BJ (cell line): ENCODE results near the gene ST3GAL4. TPM values are rescaled to one million over a fixed set of nuclear protein-coding genes. Genes with fewer than 3 reads are reported as not detected.

Source experiments
- CTCF ChIA-PET: fragments of 350-600 bp; formaldehyde crosslinking; extraction: SDS; loops from one replicate; lab custom pipeline; 2021; ENCODE audit warnings: antibody characterized with exemption, inconsistent platforms; lab: Yijun Ruan, JAX
- POLR2A ChIA-PET: fragments of 300-600 bp; sonication (Branson Sonifier 250); formaldehyde crosslinking; extraction: SDS; loops from one replicate; lab custom pipeline; 2021; ENCODE audit warnings: antibody characterized with exemption; lab: Charles Lee
- DNase-seq: peaks from one replicate; pipeline ENCODE4 v3.0.0-alpha.2; 2011; ENCODE audit warnings: low read depth
- H3K27me3 ChIP-seq: 2 replicates; pipeline ENCODE4 v1.6.0; 2011; ENCODE audit warnings: low read length; ENCODE audit not compliant: control insufficient read depth, insufficient read depth
- H3K36me3 ChIP-seq: 2 replicates; pipeline ENCODE4 v1.5.1; 2011; ENCODE audit warnings: low read length; ENCODE audit not compliant: control insufficient read depth, insufficient read depth
- H3K4me3 ChIP-seq: 2 replicates; pipeline ENCODE4 v1.5.1; 2011; ENCODE audit warnings: low read depth, mild to moderate bottlenecking, control low read depth, low read length
- polyA plus RNA-seq: library from polyadenylated mRNA; depleted of rRNA; stranded (reverse); fragments of >200 nt; gene quantifications from 2 replicates; pipeline ENCODE4 v1.2.3, GENCODE V29; 2011
- TF ChIP-seq, protein P1 (sequence below): IDR thresholded peaks from 2 replicates; pipeline ENCODE4 v1.5.1; 2011; ENCODE audit warnings: low read depth, mild to moderate bottlenecking, control low read depth, inconsistent platforms, low read length, moderate library complexity; ENCODE audit not compliant: insufficient read depth

Gene ST3GAL4
- polyA plus RNA-seq, 1 experiment, result 31.8 TPM

DNA sequence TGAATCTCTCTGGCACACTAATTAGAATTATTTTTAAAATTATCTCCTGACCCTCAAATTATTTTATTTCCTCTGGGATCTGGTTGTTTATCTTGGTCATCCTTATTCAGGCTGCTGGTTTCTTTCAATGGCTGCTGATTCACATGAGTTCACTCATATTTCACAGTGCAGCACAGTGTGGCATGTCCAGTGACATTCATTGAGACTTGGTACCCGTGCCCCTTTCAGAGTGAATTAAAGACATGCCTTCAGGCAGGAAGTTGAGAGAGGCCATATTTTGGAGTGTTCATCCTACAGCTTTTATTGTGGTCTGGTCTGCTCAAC is 38.1 kb upstream of the ST3GAL4 start:
- POLR2A ChIA-PET, result no interaction called here
- CTCF ChIA-PET, result interaction anchor here (1.0 to 1.8 kb wide), 3 partner anchors 9 to 163 kb away, joined by 4 to 7 read pairs (median 5); no protein-coding TSS in a partner anchor
- Histone ChIP-seq H3K27me3 (no peaks in the 10 kb centered on the region), H3K36me3 (no peaks in the 10 kb centered on the region), H3K4me3 (no peak overlapping the region)
- DNase-seq, result no peak
- TF ChIP-seq, protein P1, sequence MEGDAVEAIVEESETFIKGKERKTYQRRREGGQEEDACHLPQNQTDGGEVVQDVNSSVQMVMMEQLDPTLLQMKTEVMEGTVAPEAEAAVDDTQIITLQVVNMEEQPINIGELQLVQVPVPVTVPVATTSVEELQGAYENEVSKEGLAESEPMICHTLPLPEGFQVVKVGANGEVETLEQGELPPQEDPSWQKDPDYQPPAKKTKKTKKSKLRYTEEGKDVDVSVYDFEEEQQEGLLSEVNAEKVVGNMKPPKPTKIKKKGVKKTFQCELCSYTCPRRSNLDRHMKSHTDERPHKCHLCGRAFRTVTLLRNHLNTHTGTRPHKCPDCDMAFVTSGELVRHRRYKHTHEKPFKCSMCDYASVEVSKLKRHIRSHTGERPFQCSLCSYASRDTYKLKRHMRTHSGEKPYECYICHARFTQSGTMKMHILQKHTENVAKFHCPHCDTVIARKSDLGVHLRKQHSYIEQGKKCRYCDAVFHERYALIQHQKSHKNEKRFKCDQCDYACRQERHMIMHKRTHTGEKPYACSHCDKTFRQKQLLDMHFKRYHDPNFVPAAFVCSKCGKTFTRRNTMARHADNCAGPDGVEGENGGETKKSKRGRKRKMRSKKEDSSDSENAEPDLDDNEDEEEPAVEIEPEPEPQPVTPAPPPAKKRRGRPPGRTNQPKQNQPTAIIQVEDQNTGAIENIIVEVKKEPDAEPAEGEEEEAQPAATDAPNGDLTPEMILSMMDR, result no peak

GRCh38 chr11:126317756-126318573 is 37.5 kb upstream of the ST3GAL4 start:
- Histone ChIP-seq H3K36me3 (no peaks in the 10 kb centered on the region), H3K27me3 (no peaks in the 10 kb centered on the region), H3K4me3 (peak overlapping the region; percentile 16)
- DNase-seq, result no peak
- ChIA-PET CTCF (interaction anchor here (1.0 to 2.4 kb wide), 7 partner anchors 8 to 163 kb away, joined by 3 to 15 read pairs (median 5); no protein-coding TSS in a partner anchor), POLR2A (interaction anchor here (0.8 kb wide), 1 partner anchor 14 kb away, joined by 4 read pairs; the partner anchor contains the start of gene DCPS)
- TF ChIP-seq, protein P1, result no peak

- CTCF ChIA-PET, result interaction anchor here (1.1 to 2.4 kb wide), 7 partner anchors 8 to 161 kb away, joined by 3 to 15 read pairs (median 4); no protein-coding TSS in a partner anchor
- TF ChIP-seq, protein P1, result no peak
- 0 out of 2 replicates have a peak overlapping the region, but pooled peaks have one; percentile 16 for H3K4me3 ChIP-seq
Observed at GRCh38 chr11:126318574-126319373, 36.7 kb upstream of the ST3GAL4 start.

DNA sequence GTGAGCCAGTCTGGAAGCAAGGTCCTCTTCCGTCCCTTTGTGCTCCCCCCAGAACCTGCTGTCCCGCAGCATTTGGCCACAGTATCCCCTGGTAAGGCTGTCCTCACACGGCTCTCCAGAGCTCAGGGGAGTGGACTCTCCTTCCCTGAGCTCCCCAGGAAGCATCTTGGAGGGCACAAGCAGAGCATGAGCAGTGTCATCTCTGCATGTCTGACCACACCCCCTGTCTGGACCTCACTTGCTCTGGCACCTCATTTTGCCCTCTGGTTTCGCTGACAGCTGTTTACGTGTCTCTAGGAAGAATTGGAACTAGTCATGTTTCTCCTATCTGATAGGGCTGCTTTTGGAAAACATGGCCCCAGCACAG is 36.1 kb upstream of the ST3GAL4 start:
- DNase-seq, result no peak
- CTCF ChIA-PET, result interaction anchor here (1.1 to 2.4 kb wide), 4 partner anchors 9 to 161 kb away, joined by 4 to 15 read pairs (median 6); no protein-coding TSS in a partner anchor
- Histone ChIP-seq H3K36me3 (no peaks in the 10 kb centered on the region), H3K27me3 (no peaks in the 10 kb centered on the region), H3K4me3 (no peak overlapping the region)
- POLR2A ChIA-PET, result no interaction called here
- TF ChIP-seq, protein P1, result no peak

More at GRCh38 chr11:126318574-126319373, 36.7 kb upstream of the ST3GAL4 start:
- POLR2A ChIA-PET, result interaction anchor here (0.8 kb wide), 1 partner anchor 14 kb away, joined by 4 read pairs; the partner anchor contains the start of gene DCPS
- Histone ChIP-seq H3K36me3 (no peaks in the 10 kb centered on the region), H3K27me3 (no peaks in the 10 kb centered on the region)
- DNase-seq, result peak; percentile 92
